NT2/D1 (cell line): Measurements from ENCODE around the gene HUWE1.

Experiments used
- SUZ12 ChIP-seq: IDR thresholded peaks from 2 replicates; pipeline ENCODE4 v1.6.1; 2011; ENCODE audit not compliant: insufficient read length, insufficient read depth; ENCODE audit errors: extremely low read depth
- YY1 ChIP-seq: IDR thresholded peaks from 2 replicates; pipeline ENCODE4 v1.6.1; 2011; ENCODE audit not compliant: insufficient read length, insufficient read depth
- ZNF274 ChIP-seq: IDR thresholded peaks from 2 replicates; pipeline ENCODE4 v1.6.1; 2011; ENCODE audit warnings: mild to moderate bottlenecking, low read depth, low read length

GRCh38 chrX:53684415-53685192, 1.9 kb downstream of the HUWE1 start:
- no peak for TF ChIP-seq ZNF274
- TF ChIP-seq YY1, result no peak
- no peak for TF ChIP-seq SUZ12
